Hematopoietic multipotent progenitor cell treated with erythropoietin and hydrocortisone succinate and interleukin-3 and kit ligand, for 6 days (in vitro differentiated cells): ENCODE measurements around the gene AGBL5.
A peak's percentile ranks its signal among the peaks of the same experiment; 100 is the strongest.

Experiments
- DNase-seq: peaks from one replicate; pipeline ENCODE4 v3.0.0-alpha.2; 2015

The AGBL5 gene

GRCh38 chr2:27024188-27024587, 27.3 kb upstream of the AGBL5 start:
- DNase-seq: peak; percentile 28

DNA sequence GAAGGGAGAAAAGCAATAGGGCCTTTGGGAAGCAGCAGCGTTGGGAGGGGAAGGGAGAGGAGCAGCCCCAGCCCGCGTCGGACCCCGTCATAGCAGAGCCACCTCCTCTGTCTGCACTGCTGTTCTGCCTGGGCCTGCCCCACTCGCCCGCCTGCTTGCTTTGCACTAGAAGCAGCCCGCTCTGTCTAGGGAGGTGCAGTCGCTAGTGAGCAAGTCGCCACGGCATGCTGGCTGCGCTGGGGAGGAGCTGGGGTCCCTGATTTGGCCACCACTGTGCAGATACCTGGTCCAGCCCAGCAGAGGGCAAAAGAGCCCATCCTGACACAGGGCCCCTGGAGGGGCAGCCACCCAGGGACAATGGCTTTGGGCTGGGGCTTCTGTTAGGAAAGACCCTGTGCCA, 26.7 kb upstream of the AGBL5 start:
- DNase-seq: no peak

DNA sequence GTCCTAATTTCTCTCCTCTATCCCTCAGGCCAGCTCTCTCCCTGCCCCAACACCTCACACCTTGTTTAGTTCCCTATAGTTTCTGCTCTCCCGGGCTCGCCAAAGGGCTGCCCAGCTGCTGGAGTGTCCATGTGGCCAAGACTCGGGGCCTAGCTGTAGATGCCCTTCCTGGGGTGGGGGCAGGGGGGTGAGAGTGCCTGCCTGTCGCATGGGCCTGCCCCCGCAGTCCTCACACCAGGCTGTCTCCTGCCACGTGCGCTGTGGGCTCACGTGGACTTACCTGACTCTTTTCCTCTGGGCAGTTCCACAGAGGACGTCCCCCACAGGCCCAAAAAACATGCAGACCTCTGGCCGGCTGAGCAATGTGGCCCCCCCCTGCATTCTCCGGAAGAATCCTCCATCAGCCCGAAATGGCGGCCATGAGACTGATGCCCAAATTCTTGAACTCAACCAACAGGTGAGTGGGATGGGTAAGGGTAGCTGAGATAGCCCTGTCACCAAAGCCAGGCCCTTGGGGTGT, 26.1 kb upstream of the AGBL5 start:
- no peak for DNase-seq

DNA sequence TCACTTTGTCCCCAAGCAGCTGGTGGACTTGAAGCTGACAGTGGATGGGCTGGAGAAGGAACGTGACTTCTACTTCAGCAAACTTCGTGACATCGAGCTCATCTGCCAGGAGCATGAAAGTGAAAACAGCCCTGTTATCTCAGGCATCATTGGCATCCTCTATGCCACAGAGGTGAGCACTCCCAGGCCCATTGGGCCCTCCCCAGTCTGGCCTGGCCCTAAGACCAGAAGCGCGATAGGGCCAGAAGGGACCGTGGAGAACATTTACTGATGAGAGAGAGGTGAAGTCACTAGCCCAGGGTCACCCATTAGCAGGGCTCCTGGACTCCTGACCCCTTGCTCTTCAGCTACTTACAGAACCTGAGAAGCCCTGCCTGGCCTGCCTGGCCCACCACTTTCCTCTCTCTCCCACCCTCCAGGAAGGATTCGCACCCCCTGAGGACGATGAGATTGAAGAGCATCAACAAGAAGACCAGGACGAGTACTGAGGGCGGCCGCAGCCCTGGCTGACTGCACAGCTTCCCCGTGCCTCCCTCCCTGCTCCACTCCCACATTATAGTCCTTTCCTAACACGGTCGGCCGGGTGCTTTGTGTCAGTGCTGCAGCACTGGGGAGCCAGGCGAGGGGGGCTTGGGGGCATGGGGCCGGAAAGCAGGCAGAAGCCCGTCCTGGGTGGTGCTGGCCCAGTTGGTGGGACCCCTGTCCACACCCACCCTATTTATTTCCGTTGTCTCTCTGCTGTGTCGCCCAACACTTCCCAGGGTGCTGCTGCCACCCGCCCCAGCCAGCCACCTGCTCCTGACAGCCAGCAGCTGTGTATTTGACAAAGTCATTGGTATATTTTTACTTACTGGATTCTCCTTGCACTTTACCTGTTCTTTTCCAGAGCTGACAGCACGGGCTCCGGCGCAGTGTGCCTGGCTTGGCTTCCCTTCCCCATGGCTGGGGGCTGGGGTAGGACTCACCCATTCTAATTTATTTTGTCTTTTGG, 25.3 kb upstream of the AGBL5 start:
- DNase-seq: no peak

DNA sequence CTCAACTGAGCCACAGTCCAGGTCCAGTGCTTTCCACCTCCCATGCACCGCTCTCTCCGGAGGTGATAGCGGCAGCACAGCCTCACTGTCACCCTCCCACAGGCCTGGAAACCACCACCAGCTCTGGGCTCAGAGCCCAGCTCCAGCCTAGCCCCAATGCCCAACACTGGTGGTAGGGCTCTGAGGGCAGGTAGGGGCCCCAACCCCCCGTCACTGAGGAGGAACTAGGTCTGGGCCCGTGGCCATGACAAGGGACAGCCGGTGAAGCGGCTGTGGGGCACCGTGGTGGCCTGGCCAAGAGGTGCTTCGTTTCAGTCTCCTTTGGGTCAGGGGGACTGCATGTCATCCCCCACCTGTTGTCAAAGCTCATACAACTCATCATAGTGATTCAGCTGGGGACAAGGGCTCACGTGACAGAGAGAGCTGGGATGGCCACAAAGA, 24.2 kb upstream of the AGBL5 start:
- DNase-seq: no peak

DNA sequence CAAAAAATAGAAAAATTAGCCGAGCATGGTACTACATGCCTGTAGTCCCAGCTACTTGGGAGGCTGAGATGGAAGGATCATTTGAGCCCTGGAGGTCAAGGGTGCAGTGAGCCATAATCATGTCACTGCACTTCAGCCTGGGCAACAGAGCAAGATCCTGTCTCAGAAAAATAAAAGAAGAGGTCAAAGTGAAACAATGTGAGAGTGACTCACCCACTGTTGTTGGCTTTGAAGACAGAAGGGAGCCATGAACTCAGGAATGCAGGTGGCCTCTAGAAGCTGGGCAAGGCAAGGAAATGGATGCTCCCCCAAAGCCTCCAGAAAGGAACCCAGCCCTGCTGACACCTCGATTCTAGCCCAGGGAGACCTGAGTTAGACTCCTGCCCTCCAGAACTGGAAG, 22.4 kb upstream of the AGBL5 start:
- DNase-seq: no peak

- peak; percentile 91 for DNase-seq
Measured at GRCh38 chr2:27032495-27033252, 18.8 kb upstream of the AGBL5 start, which contains the start of gene TMEM214. Gene TMEM214, plus strand, starts transcription at chr2:27032965. Its CDS starts 51 bp downstream, at chr2:27033016.

DNA sequence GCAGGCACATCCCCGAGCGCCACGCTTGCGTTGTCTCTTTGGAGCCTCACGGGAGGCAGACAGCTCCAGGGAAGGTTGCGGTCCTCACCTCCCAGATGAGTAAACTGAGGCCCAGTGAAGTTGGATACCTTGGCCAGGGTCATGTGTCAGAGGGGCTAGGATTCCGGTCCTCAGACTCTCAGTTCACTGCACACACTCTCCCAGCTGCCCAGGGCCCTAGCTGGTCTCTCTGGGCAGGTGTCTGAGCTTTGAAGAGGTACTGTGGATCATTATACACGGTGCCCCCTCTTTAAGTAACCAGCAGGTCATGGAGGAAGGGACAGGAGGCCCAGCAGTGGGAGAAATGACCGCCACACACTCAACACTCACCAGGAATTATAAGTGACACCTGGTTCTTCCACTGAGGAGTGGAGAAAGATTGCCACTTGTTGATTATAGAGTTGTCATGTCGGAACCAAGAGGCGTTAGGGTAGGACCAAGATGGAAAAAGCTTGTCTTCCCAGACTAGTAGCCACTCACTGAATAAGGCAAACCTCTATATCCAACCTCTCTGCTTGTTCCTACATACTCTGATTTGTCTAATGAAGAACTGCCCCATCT, 18.1 kb upstream of the AGBL5 start:
- no peak for DNase-seq

- DNase-seq: no peak
Measured at GRCh38 chr2:27038012-27038411, 13.5 kb upstream of the AGBL5 start.

GRCh38 chr2:27038631-27039339, 12.7 kb upstream of the AGBL5 start:
- no peak for DNase-seq

DNA sequence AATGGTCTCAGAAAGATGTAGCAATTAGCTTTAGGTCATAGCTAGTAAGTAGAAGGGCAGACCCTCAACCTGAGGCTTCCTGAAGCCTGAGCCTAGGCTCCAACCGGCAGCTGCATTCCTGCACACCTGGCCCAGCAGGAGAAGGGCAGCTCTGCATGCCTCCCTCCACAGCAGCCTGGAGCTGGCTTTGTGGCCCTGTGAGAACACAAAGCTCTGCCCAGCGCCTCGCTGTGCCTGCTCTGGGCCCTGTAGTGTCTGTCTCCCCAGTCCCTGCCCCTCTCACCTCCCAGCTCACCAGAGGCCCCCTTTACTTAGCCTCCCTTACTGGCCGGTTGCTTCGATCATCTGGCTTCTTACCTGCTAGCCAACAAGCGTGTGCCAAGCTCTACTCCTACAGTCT, 12.0 kb upstream of the AGBL5 start:
- no peak for DNase-seq

- no peak for DNase-seq
Measured at GRCh38 chr2:27039871-27040270, 11.6 kb upstream of the AGBL5 start.

GRCh38 chr2:27040282-27040681, 11.2 kb upstream of the AGBL5 start:
- DNase-seq: no peak

- DNase-seq: no peak
Measured at GRCh38 chr2:27041752-27042151, 9.7 kb upstream of the AGBL5 start.

DNA sequence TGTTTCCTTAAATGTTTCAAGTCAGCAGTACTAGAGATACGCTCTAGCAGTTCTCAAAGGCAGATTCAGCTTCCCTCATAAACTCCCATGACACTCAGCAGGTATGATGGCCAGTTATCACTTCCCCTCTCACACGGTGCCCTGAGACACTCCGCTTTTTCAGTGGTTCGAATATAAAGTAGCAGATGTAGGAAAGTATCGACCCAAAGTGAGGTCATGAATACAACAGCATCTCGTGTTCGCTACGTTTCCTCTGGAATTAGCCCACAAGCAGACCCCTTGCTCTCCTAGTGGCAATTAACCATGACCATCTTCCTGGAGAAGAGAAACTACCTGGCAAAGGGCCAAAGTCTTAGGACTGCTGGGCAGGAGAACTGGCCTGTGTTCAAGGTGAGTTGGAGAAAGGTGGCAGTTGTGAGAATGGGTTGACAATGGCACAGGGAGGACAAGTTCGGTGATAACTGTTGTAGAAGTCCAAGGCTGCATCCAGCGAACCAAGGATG, 9.3 kb upstream of the AGBL5 start:
- no peak for DNase-seq

- DNase-seq: no peak
Measured at GRCh38 chr2:27042985-27043634, 8.4 kb upstream of the AGBL5 start.

DNA sequence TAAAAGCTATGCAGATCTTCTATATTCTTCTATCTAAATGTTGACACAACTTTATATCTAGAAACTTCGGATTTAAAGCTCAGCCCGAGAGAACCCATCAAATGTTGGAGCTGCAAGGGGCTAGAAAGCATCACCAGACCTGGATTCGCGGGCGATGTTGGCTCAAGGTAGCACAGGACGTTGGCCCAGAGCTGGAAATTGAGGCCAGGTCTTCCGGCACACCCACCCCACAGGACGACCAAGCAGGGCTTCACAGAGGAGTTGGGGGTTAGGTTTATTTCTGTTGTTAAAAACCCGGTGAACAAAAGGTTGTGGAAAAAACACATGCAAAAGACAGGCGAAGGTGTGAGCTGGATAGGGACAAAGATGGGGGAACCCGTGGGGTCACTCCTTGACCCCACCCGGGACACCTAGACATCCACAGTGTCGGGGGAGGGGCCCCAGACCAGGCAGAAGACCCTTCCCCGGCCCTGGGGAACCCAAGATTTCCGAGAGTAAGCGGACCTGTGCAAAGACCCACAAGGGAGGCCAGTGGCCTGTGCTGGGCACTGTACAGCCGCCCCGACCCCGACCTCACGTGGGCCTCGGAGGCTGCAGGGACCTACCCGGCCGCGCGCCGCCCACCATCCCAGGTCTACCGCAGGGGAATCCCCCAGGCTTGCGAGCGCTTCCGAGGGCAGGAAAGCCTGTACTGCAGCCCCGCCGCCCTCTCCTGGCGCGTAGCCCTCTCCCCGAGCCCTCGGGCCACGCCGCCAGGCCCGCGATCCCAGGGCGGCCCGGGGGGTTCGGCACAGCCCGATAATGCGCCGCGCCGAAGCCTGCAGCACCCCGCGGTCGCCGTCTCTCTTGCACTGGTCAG, 1.8 kb upstream of the AGBL5 start:
- no peak for DNase-seq

DNA sequence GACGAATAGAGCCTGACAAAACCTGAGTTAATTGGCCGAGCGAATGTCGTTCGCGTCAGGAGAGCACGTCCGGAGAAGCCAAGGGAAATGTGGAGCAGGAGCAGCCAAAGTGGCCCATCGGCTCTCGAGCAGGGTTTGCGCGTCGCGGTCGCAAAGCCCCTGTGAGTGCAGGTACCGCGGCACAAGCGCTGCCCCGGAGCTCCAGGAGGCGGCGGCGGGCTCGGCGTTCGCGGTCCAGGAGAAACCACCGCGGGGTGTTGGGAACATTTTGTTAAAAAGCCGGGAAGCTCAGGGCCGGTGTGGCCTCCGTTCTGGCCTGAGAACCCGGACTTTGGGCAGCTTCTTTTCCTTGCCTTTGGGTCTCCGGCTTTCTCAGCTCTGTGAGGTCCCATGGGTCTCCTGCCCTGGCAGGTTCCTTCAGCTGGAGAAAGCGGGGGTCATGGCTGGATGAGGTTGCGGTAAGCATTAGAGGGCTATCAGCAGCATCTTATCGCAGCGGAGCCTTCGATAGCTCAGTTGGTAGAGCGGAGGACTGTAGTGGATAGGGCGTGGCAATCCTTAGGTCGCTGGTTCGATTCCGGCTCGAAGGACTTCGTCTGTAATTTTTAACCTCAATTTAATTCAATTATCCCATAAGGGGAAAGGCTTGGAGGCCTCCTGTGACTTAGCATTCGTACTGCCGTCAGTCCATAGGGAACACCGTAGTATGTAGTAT, 1.0 kb upstream of the AGBL5 start:
- peak; percentile 93 for DNase-seq

- peak; percentile 26 for DNase-seq
Measured at GRCh38 chr2:27051902-27052645, 606 bp downstream of the AGBL5 start.
